Skin of body (tissue), 2 donors: Measurements from ENCODE around the gene HMGN4. TPM values are rescaled to one million over a fixed set of nuclear protein-coding genes. Genes with fewer than 3 reads are reported as not detected.

Experiments used
- DNase-seq: peaks from one replicate; lab custom pipeline; 2025; lab: John Stamatoyannopoulos, UW
- total RNA-seq: library from RNA; depleted of rRNA; stranded (reverse); fragments of >200 nt; gene quantifications from one replicate; pipeline ENCODE4 v1.2.3, GENCODE V29; 2014

HMGN4 gene
- total RNA-seq, 1 donor from 2014 or later, result 47.8 TPM

- no peak for DNase-seq
Measured at GRCh38 chr6:26552205-26552604, 14.0 kb downstream of the HMGN4 start.

DNA sequence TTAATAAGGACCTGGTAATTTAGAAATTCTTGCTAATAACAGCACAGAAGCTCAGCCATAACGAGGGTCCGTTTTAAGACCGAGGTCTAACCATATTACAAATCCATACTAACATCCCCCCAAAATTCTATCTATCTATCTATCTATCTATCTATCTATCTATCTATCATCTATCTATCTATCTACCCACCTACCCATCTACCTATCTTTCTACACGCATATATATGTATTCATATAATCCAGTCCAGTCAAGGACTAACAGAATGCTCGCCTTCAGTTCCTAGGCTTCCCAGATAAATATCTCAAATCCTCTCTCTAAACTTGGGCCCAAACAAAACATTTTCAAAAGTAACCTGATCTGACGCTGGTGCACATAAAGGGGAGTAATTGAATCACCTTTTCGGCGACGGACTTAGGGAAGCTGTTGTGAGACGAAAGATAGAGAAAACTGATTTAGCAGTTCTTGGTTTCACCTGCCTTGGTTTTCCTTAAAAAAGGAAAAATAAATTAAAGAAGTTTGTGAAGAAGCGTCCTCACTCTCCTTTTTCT lies 14.5 kb downstream of the HMGN4 start:
- DNase-seq, result peak; percentile 18

- peak; percentile 62 for DNase-seq
Measured at GRCh38 chr6:26553264-26553634, 15.1 kb downstream of the HMGN4 start.

- DNase-seq, result peak; percentile 94
Measured at GRCh38 chr6:26553635-26554446, 15.7 kb downstream of the HMGN4 start.

DNA sequence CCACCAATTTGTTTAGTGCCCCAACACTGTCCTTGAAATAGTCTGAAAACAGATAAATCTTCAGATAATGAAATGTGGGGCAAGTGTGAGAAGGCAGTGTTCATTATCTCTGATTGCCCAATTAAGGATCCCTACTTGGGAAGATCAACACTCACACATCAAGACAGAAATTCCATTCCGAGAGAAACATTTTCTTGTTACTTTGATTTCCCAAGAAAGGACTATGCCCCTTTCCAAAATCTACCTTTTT lies 16.2 kb downstream of the HMGN4 start:
- no peak for DNase-seq

DNA sequence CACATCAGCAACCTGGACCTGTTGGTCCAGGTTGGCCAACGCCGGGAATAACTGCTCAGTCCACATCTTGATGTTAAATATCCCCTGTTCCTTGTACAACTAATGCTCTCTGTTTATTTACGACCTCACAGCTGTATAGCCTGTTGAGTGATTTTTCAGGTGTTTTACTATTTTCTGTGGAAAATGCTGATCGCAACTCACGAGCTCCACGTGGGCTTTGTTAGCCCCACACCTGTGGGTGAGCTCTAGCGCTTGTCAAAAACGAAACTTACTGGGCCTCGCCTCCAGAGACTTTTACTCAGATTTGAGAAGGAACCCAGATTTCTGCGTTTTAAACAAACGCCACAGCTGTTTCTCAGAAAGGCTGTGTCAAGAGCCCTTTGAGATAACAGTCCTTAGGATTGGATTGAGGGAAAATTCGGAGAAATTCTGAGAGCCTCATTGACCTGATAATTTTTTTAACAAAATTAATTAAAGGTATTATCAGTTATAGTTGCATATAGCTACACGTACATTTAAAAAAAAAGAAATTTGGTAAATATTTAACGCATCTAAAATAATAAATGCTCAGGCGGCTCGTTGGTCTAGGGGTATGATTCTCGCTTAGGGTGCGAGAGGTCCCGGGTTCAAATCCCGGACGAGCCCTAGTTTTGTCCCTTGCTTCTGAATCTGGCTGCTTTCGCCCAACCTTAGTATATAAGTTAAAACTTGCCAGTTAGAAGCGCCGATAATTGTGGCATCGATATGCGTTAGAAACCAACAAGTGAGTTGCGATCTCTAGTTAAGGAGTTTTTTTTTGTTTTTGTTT lies 16.7 kb downstream of the HMGN4 start:
- peak; percentile 70 for DNase-seq

- DNase-seq, result no peak
Measured at GRCh38 chr6:26555505-26556262, 17.5 kb downstream of the HMGN4 start.

GRCh38 chr6:26556263-26557070 lies 18.3 kb downstream of the HMGN4 start:
- peak; percentile 79 for DNase-seq

- no peak for DNase-seq
Measured at GRCh38 chr6:26561533-26562466, 23.6 kb downstream of the HMGN4 start.

- no peak for DNase-seq
Measured at GRCh38 chr6:26563488-26563887, 25.3 kb downstream of the HMGN4 start.

DNA sequence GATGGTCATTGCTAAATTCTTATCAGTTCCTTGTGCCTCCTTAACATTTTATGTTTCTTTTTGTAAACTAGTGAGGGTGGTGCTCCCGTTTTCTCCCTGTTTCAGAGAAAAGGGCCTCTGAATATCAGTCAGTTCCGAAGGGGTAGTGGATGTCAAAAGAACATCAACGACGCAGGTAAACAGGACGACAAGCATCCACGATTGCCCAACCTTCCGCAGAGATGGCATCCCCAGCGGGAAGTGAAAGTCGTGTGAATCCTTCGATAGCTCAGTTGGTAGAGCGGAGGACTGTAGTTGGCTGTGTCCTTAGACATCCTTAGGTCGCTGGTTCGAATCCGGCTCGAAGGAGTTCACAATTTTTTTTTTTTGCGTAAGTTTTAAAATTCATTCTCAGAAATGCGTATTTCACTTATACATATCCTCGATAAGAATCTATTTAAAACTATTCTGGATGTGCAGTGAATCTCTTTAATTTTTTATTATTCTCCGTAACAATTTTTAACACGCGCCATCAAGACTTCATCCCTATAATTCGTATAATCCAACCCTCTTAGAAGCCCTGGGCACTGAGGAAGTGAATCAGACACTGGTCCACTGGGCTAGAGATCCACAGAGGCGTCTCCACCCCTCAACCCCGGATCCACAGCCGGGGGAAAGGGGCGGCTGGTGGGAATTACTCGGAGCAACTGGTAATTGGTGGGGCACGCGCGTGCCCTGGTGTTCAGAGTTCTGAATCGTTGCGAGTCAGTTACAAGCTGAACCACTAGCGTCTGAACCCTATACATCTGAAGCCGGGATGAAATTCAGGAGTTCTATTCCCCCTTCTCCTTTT lies 30.7 kb downstream of the HMGN4 start:
- peak; percentile 87 for DNase-seq

DNA sequence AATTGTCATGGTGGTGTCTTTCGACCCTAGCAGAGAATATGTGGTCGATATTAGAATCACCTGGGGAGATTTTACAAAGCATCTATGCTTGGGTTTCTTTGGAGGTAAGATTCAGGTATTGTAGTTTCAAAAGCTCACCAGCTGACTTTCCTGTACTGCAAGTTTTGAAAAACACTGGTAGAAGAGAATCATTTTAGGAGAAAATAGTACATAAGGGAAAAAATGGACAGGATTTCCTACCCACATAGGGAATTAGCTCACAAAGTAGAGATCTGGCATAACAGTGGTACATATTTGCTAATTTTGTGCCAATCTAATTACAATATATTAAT lies 31.2 kb downstream of the HMGN4 start:
- DNase-seq, result peak; percentile 40

GRCh38 chr6:26570027-26570809 lies 32.1 kb downstream of the HMGN4 start:
- DNase-seq, result no peak

GRCh38 chr6:26571592-26572296 lies 33.6 kb downstream of the HMGN4 start:
- peak; percentile 79 for DNase-seq

- no peak for DNase-seq
Measured at GRCh38 chr6:26575494-26575939, 37.4 kb downstream of the HMGN4 start.

GRCh38 chr6:26576407-26576843 lies 38.3 kb downstream of the HMGN4 start:
- DNase-seq, result no peak

- peak; percentile 6 for DNase-seq
Measured at GRCh38 chr6:26576929-26577719, 39.0 kb downstream of the HMGN4 start.
